AG09309 (cell line): ENCODE data around the gene TRIM44.
"Not testable (repeated sequence)": the region's sequence is repeated elsewhere in the genome, so short reads cannot be mapped to it uniquely, and the experiment has no call there.

ENCODE experiments used
- DNase-seq: peaks from one replicate; pipeline ENCODE4 v3.0.0-alpha.2; 2010; ENCODE audit warnings: low read depth
- H3K4me3 ChIP-seq: 2 replicates; pipeline ENCODE4 v1.5.1; 2011; ENCODE audit warnings: mild to moderate bottlenecking, low read depth, low read length, moderate library complexity; ENCODE audit not compliant: control insufficient read depth
- TF ChIP-seq, protein P1 (sequence below): IDR thresholded peaks from 2 replicates; pipeline ENCODE4 v1.5.1; 2011; ENCODE audit warnings: mild to moderate bottlenecking, low read depth, low read length, inconsistent platforms; ENCODE audit not compliant: insufficient read depth, control insufficient read depth; ENCODE audit errors: missing control alignments

Gene TRIM44

GRCh38 chr11:35836205-35836604 is 173.6 kb downstream of the TRIM44 start:
- no peak for DNase-seq
- TF ChIP-seq, protein P1, sequence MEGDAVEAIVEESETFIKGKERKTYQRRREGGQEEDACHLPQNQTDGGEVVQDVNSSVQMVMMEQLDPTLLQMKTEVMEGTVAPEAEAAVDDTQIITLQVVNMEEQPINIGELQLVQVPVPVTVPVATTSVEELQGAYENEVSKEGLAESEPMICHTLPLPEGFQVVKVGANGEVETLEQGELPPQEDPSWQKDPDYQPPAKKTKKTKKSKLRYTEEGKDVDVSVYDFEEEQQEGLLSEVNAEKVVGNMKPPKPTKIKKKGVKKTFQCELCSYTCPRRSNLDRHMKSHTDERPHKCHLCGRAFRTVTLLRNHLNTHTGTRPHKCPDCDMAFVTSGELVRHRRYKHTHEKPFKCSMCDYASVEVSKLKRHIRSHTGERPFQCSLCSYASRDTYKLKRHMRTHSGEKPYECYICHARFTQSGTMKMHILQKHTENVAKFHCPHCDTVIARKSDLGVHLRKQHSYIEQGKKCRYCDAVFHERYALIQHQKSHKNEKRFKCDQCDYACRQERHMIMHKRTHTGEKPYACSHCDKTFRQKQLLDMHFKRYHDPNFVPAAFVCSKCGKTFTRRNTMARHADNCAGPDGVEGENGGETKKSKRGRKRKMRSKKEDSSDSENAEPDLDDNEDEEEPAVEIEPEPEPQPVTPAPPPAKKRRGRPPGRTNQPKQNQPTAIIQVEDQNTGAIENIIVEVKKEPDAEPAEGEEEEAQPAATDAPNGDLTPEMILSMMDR, result no peak
- H3K4me3 ChIP-seq, result no peak overlapping the region

DNA sequence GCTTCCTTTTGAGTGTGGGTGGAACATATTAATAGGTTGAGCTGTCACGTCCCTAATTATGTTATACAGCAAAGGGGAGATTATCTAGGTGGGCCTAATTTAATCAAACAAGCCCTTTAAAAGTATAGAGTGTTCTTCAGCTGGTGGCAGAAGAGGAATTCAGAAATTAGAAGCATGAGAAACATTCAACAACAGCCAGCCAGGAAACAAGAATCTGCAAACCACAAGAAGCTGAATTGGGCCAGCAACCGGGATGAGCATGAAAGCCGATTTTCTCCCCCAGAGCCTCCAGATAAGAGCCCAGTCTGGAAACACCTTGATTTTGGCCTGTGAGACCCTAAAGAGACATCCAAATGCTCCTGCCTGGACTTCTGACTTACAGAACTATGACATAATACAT is 175.5 kb downstream of the TRIM44 start:
- no peak overlapping the region for H3K4me3 ChIP-seq
- DNase-seq, result no peak
- TF ChIP-seq, protein P1, result no peak

DNA sequence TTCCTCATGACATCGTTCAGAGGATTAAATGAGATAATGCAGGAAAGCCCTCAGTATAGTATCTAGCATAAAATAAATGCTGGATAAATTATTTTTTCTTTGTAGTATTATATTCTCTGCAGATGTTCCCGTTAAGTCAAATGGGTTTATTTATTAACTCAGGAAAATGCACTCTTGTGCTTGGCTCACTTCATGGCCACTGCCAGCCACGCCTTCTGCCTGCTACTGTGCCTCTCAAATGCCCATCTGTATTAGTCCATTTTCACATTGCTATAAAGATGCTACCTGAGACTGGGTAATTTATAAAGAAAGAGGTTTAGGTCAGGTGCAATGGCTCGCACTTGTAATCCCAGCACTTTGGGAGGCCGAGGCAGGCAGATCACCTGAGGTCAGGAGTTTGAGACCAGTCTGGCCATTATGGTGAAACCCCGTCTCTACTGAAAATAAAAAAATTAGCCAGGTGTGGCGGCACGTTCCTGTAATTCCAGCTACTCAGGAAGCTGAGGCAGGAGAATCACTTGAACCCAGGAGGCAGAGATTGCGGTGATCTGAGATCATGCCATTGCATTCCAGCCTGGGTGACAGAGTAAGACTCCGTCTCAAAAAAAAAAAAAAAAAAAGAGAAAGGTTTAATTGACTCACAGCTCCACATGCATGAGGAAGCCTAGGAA is 176.3 kb downstream of the TRIM44 start:
- DNase-seq, H3K4me3 ChIP-seq: not testable (repeated sequence)

GRCh38 chr11:35839368-35840161 is 177.0 kb downstream of the TRIM44 start:
- TF ChIP-seq, protein P1, result no peak
- no peak overlapping the region for H3K4me3 ChIP-seq
- no peak for DNase-seq

GRCh38 chr11:35841733-35842132 is 179.2 kb downstream of the TRIM44 start:
- TF ChIP-seq, protein P1, result no peak
- no peak for DNase-seq
- no peak overlapping the region for H3K4me3 ChIP-seq

DNA sequence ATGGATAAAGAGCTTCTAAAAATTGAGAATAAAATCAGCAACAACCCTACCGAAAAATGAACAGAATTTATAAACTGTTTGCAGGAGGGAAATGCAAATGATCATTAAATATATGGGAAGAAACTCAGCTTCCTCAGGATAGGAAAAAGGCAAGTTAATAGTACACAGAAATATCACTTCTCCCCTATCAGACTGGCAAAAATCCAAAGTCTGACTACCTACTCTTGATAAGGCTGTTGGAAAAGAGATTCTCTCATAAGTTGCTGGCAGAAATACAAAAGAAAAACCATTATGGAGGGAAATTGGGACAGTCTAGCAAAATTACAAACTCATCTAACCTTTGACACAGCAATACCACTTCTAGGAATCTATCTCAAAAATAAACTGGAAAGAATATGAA is 180.4 kb downstream of the TRIM44 start:
- TF ChIP-seq, protein P1, result no peak
- no peak for DNase-seq
- H3K4me3 ChIP-seq, result no peak overlapping the region

DNA sequence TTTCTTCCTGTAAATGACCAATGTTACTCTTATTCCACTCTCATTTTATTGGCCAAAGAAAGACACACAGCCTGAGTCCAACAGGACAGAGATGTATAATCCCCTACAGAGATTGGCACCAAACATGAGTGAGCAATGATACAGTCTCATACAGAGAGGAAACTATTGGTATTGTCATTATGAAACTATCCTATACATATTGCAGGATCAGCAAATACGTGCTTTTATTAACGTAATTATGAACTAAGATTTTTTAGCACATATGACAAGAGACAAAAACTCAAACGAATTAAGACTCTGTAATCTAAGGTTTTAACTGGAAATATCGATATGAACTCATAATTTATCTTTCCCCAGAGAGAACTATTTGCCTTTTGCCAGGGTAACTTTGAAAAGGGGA is 182.0 kb downstream of the TRIM44 start:
- TF ChIP-seq, protein P1, result no peak
- no peak for DNase-seq

More for the DNA sequence above, 182.0 kb downstream of the TRIM44 start:
- no peak overlapping the region for H3K4me3 ChIP-seq
